Neural crest cell (in vitro differentiated cells): ENCODE measurements around the gene SDK1. TPM values are rescaled to one million over a fixed set of nuclear protein-coding genes. Genes with fewer than 3 reads are reported as not detected.

Experiments used
- DNase-seq: peaks from one replicate; pipeline ENCODE4 v3.0.0; 2021; ENCODE audit warnings: low read depth, mixed read lengths, low spot score
- H3K27ac Mint-ChIP-seq: one replicate; pipeline ENCODE4 v1.8.0; 2021; ENCODE audit warnings: mild to moderate bottlenecking, mixed read lengths; ENCODE audit not compliant: unreplicated experiment
- H3K27me3 Mint-ChIP-seq: 2 replicates; pipeline ENCODE4 v1.8.0; 2021; ENCODE audit warnings: low read depth, mild to moderate bottlenecking, mixed read lengths
- H3K36me3 Mint-ChIP-seq: 2 replicates; pipeline ENCODE4 v1.8.0; 2021; ENCODE audit warnings: low read depth, mild to moderate bottlenecking, mixed read lengths
- H3K4me1 Mint-ChIP-seq: 2 replicates; pipeline ENCODE4 v1.8.0; 2021; ENCODE audit warnings: mixed read lengths
- H3K4me3 Mint-ChIP-seq: one replicate; pipeline ENCODE4 v1.8.0; 2021; ENCODE audit warnings: mild to moderate bottlenecking, mixed read lengths
- H3K9me3 Mint-ChIP-seq: 2 replicates; pipeline ENCODE4 v1.8.0; 2021; ENCODE audit warnings: mixed read lengths
- CTCF ChIP-seq: fragments of 200-600 bp; sonication (generic); conservative IDR thresholded peaks from 2 replicates; pipeline ENCODE4 v1.5.0; 2021; ENCODE audit warnings: antibody characterized with exemption, mild to moderate bottlenecking
- total RNA-seq: library from RNA; stranded (reverse); gene quantifications from 2 replicates; pipeline ENCODE4 v1.2.1, GENCODE V29; 2021

Gene SDK1
- total RNA-seq, 1 donor from 2014 or later, result 11.6 TPM

DNA sequence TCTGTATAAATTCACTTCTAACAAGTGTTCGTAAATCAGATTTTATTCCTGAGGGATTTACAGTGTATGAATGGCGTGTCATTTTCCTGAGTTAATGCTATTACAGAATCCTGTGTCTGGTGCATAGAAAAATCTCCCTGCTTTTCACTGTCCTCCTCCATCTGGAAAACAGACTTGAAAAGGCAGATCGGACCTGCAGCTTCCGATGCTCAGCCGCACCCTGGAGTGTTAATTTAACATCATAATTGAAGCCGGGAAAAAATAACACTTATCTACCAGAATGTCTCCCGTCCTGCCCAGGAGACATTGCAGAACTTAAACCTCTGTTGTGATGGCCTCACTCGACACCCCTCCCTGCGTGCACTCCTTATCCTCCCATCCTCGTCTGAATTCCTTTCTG, 939.0 kb downstream of the SDK1 start:
- Mint-ChIP-seq H3K4me3 (no peak overlapping the region), H3K36me3 (peaks cover 12% of the 10 kb centered on the region), H3K27ac (no peak overlapping the region), H3K9me3 (no peaks in the 10 kb centered on the region), H3K27me3 (no peaks in the 10 kb centered on the region), H3K4me1 (peaks cover 35% of the 10 kb centered on the region)
- TF ChIP-seq CTCF, result no peak
- no peak for DNase-seq

GRCh38 chr7:4240520-4241303, 939.7 kb downstream of the SDK1 start:
- Mint-ChIP-seq H3K9me3 (no peaks in the 10 kb centered on the region), H3K4me3 (no peak overlapping the region), H3K27me3 (no peaks in the 10 kb centered on the region), H3K36me3 (peaks cover 17% of the 10 kb centered on the region), H3K27ac (no peak overlapping the region), H3K4me1 (peaks cover 36% of the 10 kb centered on the region)
- TF ChIP-seq CTCF, result no peak
- DNase-seq, result no peak

- Mint-ChIP-seq H3K4me3 (no peak overlapping the region), H3K4me1 (peaks cover 36% of the 10 kb centered on the region), H3K27me3 (no peaks in the 10 kb centered on the region), H3K27ac (no peak overlapping the region), H3K36me3 (peaks cover 17% of the 10 kb centered on the region), H3K9me3 (no peaks in the 10 kb centered on the region)
- no peak for DNase-seq
- no peak for TF ChIP-seq CTCF
Measured at GRCh38 chr7:4241304-4241612, 940.2 kb downstream of the SDK1 start.

GRCh38 chr7:4241791-4242190, 940.7 kb downstream of the SDK1 start:
- Mint-ChIP-seq H3K27me3 (no peaks in the 10 kb centered on the region), H3K4me3 (no peak overlapping the region), H3K27ac (no peak overlapping the region), H3K4me1 (peaks cover 32% of the 10 kb centered on the region), H3K36me3 (peaks cover 17% of the 10 kb centered on the region), H3K9me3 (no peaks in the 10 kb centered on the region)
- no peak for DNase-seq
- no peak for TF ChIP-seq CTCF

GRCh38 chr7:4242706-4243105, 941.7 kb downstream of the SDK1 start:
- peaks cover 30% of the 10 kb centered on the region for H3K4me1 Mint-ChIP-seq
- H3K27me3 Mint-ChIP-seq, result no peaks in the 10 kb centered on the region
- no peak for TF ChIP-seq CTCF
- no peak overlapping the region for H3K4me3 Mint-ChIP-seq
- no peaks in the 10 kb centered on the region for H3K9me3 Mint-ChIP-seq
- H3K36me3 Mint-ChIP-seq, result peaks cover 17% of the 10 kb centered on the region
- DNase-seq, result no peak
- H3K27ac Mint-ChIP-seq, result no peak overlapping the region
